C4-2B (cell line): ENCODE measurements around the gene ZNF316.

ENCODE experiments used
- ZFX ChIP-seq: fragments of 450-650 bp; IDR thresholded peaks from 2 replicates; pipeline ENCODE4 v1.6.1; 2017
- TF ChIP-seq, protein P1 (sequence below): fragments of 450-650 bp; conservative IDR thresholded peaks from 2 replicates; pipeline ENCODE4 v1.5.1; 2017; ENCODE audit warnings: mild to moderate bottlenecking

DNA sequence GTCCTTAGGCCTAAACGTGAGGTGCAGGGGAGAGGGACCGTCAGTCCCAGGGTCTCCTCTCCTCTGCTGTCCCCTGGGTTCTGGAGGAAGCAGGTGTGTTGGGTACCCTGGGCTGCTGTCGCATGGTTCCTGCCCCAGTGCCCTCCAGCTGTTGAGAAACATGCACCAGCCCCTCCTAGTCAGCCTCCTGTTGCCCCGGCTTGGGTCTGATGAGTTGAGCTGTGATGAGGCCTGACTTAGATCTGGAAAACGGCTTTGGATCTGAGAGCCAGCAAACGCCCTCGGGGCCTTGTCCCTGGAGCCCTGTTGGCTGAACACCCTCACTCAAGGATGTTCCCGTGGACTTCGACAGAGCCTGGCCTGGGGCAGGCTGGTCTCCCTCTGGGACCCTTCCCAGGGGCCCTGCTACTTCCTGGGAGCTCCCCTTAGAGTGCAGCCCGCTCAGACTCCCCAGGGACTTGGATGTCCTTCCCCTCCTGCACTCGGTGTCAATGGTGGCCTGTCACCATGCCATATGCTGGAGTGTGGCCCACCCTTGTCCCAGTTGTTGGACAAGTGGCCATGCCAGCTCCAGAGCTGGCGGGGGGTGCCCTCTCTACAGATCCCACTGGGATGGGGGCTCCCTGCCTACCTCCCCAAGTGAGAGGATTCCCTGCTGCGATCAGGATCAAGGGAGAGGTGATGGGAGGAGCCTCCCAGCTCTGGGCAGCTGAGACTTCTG, 12.3 kb downstream of the ZNF316 start:
- TF ChIP-seq, protein P1, sequence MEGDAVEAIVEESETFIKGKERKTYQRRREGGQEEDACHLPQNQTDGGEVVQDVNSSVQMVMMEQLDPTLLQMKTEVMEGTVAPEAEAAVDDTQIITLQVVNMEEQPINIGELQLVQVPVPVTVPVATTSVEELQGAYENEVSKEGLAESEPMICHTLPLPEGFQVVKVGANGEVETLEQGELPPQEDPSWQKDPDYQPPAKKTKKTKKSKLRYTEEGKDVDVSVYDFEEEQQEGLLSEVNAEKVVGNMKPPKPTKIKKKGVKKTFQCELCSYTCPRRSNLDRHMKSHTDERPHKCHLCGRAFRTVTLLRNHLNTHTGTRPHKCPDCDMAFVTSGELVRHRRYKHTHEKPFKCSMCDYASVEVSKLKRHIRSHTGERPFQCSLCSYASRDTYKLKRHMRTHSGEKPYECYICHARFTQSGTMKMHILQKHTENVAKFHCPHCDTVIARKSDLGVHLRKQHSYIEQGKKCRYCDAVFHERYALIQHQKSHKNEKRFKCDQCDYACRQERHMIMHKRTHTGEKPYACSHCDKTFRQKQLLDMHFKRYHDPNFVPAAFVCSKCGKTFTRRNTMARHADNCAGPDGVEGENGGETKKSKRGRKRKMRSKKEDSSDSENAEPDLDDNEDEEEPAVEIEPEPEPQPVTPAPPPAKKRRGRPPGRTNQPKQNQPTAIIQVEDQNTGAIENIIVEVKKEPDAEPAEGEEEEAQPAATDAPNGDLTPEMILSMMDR, result no peak
- no peak for TF ChIP-seq ZFX
